ENCODE measurements around the gene IL1RL2.

IL1RL2 gene

GRCh38 chr2:102267774-102268173, 81.0 kb downstream of the IL1RL2 start:
- DNase-seq (ENCODE audit: low spot score): no peak

DNA sequence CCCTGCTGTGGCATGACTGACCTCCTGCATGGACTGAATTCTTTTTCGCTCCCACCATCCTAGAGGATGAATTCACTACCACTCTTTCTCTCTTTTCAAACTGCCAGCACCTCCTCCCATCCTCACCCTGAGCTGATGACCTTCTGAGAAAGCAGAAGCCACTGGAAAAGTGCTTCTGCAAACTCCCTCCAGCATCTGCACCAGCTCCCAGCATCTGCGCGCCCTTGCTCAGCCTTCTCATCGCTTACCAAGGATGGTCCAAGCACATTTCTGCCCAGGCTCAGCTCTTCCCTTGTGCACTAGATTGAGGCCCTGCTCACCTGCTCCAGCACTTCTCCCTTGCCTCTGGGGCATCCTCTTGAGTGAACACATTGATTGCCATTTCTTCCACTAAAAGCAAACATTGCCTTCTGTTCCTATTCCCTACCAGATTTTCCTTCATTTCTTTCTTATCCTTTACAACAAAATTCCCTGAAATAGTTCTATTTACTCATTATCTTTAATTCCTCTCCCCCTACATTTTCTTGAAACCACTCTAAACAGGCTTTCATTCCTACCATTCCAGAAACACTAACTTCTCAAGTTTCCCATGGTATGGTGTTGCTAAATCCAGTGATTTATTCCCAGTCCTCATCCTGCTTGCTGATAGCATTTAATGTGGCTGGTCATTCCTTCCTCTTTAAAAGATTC, 81.8 kb downstream of the IL1RL2 start:
- no peak for DNase-seq (ENCODE audit: low spot score)

DNA sequence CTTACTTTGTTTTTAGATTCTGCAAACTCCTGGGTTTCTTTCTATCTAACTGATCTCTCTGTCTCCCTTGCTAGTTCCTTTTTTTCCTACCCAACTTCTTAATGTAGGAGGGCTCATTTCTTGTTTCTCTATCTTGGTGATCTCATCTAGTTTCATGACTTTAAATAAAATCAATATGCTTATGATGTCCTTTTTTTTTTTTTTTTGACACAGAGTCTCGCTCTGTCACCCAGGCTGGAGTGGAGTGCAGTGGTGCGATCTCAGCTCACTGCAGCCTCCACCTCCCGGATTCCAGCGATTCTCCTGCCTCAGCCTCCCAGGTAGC, 82.3 kb downstream of the IL1RL2 start:
- DNase-seq (ENCODE audit: low spot score): no peak

GRCh38 chr2:102271844-102272243, 85.0 kb downstream of the IL1RL2 start:
- no peak for DNase-seq (ENCODE audit: low spot score)

DNA sequence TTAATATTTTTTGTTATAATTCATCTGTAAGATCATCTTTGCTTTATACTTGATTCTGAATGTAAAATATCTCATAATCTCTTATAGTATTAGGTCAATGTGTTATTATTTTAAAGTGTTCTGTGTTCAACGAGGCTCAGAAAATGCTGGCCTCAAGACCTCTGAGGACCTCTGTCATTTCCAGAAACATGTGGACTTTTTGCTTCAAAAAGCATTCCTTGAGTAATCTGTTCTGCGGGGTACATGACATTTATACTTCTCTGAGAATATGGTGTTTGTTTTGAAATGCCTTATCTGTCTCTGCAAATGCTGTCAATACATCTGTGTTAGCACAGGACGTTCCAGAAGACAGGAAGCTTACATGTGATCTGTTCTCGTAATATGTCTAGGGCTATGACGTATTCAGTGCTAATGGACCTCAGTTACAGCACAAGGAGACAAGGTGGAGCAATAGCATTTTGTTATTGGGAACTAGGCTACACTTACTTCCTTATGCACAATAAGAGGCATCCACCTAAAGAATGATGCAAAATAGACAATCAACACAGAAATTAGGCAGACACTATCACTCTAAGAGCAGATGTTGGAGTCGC, 86.9 kb downstream of the IL1RL2 start:
- no peak for DNase-seq (ENCODE audit: low spot score)

DNA sequence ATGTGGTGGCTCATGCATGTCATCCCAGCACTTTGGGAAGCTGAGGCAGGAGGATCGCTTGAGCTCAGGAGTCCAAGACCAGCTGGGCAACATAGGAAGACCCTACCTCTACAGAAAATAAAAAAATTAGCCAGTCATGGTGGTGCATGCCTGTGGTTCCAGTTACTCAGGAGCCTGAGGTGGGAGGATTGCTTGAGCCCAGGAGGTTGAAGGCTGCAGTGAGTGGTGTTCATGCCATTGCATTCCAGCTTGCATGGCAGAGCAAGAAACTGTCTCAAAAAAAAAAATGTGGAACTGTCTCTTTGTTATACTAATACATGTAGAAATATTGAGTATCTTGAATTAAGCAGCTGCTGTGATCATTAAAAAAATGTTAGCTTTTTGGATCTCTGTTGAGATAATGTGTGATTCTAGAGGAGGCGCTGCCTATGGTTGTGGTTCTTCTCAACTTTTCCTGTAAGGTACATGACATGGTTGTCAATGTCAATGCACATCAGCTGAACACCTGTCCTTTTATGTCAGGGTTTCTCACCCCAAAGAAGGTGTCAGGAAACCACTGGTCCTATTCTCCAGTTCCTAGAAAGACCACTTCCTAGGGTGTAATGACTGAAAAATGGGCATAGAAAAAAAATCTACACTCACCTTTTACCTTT, 89.9 kb downstream of the IL1RL2 start:
- no peak for DNase-seq (ENCODE audit: low spot score)

DNA sequence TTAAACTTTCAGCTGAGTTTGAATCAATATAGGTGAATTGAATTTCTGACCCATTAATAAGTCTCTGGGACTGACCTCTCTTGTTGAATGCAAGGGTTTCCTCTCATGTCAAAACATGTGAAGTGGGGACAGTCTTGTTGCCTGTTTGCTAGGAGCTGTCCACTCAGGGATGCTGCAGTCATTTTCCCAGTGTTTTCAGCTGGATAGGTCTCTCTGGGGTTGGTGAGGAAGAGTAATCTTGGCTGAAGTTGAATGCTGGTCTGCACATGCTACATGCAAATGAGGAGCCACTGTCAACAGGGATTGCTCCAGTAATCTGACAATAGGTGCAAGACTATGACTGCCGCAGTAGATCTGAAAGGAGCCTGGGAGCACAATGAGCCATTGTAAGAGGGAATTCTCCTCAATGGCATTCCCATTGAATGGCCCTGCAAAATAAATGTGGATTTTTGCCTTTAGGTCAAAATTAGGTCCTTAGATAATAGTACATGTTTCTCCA, 90.4 kb downstream of the IL1RL2 start:
- no peak for DNase-seq (ENCODE audit: low spot score)

- no peak for DNase-seq (ENCODE audit: low spot score)
These were observed 92.0 kb downstream of the IL1RL2 start for GRCh38 chr2:102278720-102279390.

DNA sequence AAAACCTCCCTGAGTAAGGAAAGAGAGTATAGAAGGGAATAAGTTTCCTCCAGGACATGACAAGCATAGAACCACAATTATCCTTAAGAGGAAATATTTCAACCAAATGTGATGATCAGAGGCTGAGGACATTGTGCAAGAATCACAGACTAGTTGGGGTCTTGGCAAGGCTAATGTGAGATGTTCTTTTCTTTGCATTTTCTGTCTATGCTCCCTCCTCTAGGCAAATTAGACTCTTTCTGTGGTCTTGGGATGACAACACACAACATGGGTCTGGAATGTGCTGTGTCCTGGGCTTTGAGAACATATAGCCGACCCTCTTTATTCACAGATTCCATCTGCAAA, 92.5 kb downstream of the IL1RL2 start:
- no peak for DNase-seq (ENCODE audit: low spot score)

DNA sequence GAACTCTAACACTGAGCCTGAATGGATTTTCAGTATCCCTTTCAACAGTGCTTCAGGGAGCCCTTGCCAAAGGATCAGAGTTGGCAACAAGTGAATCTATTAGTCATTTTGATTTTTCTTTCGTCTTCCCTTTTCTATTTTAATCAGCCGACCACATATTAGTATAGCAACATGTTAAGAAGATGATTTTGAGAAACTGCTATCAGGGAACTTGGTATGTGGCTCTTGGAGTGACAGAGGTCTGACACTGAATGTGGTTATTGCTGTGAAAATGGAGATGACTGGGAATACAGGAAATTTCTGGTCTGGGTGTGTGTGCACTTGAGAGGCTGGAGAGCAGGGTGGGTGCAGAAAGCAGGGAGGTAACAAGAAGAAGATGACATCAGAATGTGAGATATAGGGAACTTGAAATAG, 95.9 kb downstream of the IL1RL2 start:
- DNase-seq (ENCODE audit: low spot score): no peak

DNA sequence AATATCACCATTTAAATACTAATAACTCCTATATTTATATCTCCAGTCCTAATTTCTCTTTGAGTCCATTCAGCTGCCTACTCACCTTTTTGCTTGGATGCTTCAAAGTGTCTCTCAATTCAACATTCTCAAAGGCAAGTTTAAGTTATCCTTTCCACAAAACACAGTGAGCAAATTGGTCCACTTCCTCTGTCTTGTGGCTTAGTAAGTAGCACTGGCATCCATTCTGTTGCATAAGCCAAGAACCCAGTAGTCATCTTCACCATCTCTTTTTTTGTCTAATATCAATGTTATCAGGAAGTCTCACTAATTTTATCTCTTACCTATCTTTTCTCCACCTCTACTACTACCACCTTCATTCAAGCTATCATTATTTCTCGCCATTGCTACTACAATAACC, 97.2 kb downstream of the IL1RL2 start:
- DNase-seq (ENCODE audit: low spot score): no peak

- no peak for DNase-seq (ENCODE audit: low spot score)
These were observed 97.8 kb downstream of the IL1RL2 start for GRCh38 chr2:102284611-102285010.

GRCh38 chr2:102285368-102285767, 98.5 kb downstream of the IL1RL2 start:
- no peak for DNase-seq (ENCODE audit: low spot score)

DNA sequence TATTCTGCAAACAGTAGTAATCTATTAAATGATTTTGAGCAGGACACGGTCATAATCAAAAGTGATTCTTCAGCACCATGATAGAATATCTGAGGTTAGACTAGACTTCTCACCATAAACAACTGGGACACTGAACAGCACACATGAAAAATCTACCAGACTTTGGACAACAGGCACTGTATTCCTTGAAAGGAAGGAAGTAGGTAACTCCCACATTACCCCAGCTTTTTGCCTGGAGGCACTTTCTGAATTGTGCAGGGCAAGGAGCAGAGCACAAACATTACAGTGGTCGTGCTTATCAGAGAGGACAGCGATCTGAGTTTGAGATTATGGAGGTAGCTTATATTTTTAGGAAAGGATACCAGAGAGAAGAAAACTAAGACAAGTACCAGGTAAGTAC, 99.2 kb downstream of the IL1RL2 start:
- no peak for DNase-seq (ENCODE audit: low spot score)

DNA sequence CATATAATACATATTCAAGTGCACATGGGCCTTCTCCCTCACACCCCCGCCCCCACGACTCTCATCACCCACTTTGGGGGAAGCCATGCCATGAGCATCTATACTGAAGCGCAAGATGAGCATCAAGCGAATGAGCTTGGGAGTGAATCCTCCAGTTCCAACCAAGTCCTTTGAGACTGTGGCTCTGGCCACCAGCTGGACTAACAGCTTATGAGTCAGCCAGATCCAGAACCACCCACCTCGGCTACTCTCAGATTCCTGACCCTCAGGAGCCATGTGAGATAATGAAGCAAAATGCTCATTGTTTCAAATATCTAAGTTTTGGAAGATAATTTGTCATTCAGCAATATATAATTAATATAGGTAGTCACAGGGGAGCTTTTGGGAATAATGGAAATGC, 102.3 kb downstream of the IL1RL2 start:
- no peak for DNase-seq (ENCODE audit: low spot score)
